Adrenal gland (tissue), 12 donors: Measurements from ENCODE around the gene EFCAB11. TPM values are rescaled to one million over a fixed set of nuclear protein-coding genes. Genes with fewer than 3 reads are reported as not detected.

Source experiments
- DNase-seq, 7 donors: peaks; one replicate each; pipeline ENCODE4 v3.0.0-alpha.2; 2019 to 2020
- H3K27ac ChIP-seq, 5 donors: fragments of 200-600 bp; sonication (generic) in 4 of 5; 1 replicate in 3 of 5; 2 replicates in 2 of 5; pipeline versions ENCODE4 v1.5.1 to v1.8.0; 2016 to 2020; ENCODE audit warnings: mild to moderate bottlenecking in 1 of 5
- H3K27me3 ChIP-seq: fragments of 200-600 bp; 2 replicates; pipeline ENCODE4 v1.8.0; 2021
- H3K36me3 ChIP-seq, 2 donors: fragments of 200-600 bp; replicated peaks in 1 of 2; 1 replicate in 1 of 2; 2 replicates in 1 of 2; pipeline versions ENCODE4 v1.5.1 to v1.8.0; 2018 to 2022
- H3K4me1 ChIP-seq, 2 donors: fragments of 200-600 bp; replicated peaks in 1 of 2; 1 replicate in 1 of 2; 2 replicates in 1 of 2; pipeline versions ENCODE4 v1.5.1 to v1.8.0; 2018 to 2021
- H3K4me3 ChIP-seq, 4 donors: fragments of 200-600 bp; sonication (generic) in 3 of 4; one replicate each; pipeline ENCODE4 v1.5.1; 2016 to 2018
- H3K9me3 ChIP-seq, 3 donors: fragments of 200-600 bp; sonication (generic) in 1 of 3; replicated peaks in 1 of 3; 1 replicate in 2 of 3; 2 replicates in 1 of 3; pipeline versions ENCODE4 v1.5.1 to v1.8.0; 2016 to 2021
- CTCF ChIP-seq, 6 experiments: fragments of 450-650 bp in 4 of 6; fragments of 200-600 bp in 2 of 6; sonication (generic) in 1 of 6; IDR thresholded peaks; 1 replicate in 5 of 6; 2 replicates in 1 of 6; pipeline versions ENCODE4 v1.5.1 to v1.8.0; 2016 to 2021; ENCODE audit warnings: antibody characterized with exemption in 6 of 6, mild to moderate bottlenecking in 2 of 6, moderate library complexity in 1 of 6
- POLR2A ChIP-seq, 2 donors: fragments of 450-650 bp; IDR thresholded peaks; one replicate each; pipeline ENCODE4 v1.6.1; 2017; ENCODE audit warnings: antibody characterized with exemption in 2 of 2, mild to moderate bottlenecking in 2 of 2, moderate library complexity in 1 of 2
- WGBS, 4 donors: extraction: QIAGEN DNeasy Blood & Tissue Kit in 2 of 4; methylation state at CpG; one replicate each; pipeline versions ENCODE4 v1.1.5 to v1.1.7; 2013 to 2017; 5-methylcytosine and 5-hydroxymethylcytosine counted together
- intact Hi-C, 2 donors: fragments of 100-400 bp; cut with DNase I; formaldehyde crosslinking; loops; one replicate each; pipeline versions ENCODE4 v1.14.1 to v1.15.0; 2022 to 2023
- polyA plus RNA-seq, 3 donors: library from polyadenylated mRNA; stranded (reverse); fragments of 200-250 nt in 2 of 3; fragments of 350-450 nt in 1 of 3; fragmentation: Illumina TruSeq in 1 of 3; extraction: RNeasy Lipid Tissue Mini Kit (QIAGEN cat#74804) in 1 of 3; gene quantifications; one replicate each; pipeline ENCODE4 v1.2.3, GENCODE V29; 2013 to 2014
- total RNA-seq, 9 donors: library from RNA; depleted of rRNA in 4 of 9; stranded (reverse); fragments of >200 nt in 4 of 9; fragments of 120-200 nt in 1 of 9; fragmentation: NEBNext Ultra II Directional in 1 of 9; extraction: Animal tissue kit (Norgen Biotek cat#: 25700) in 1 of 9; gene quantifications; one replicate each; pipeline versions ENCODE4 v1.1.0 to v1.2.4, GENCODE V29; 2013 to 2023
- donor health status: healthy with polysubstance abuse.
- donor health status: Bipolar disorder and iron deficiency.
- donor health status: DM: yes; HTN: yes; CAD: no.
- donor health status: DM: no; HTN: no; CAD: no.
- donor health status: DM: no; HTN: no; CAD: no.
- donor health status: DM: yes; HTN: yes; CAD: no.

Gene EFCAB11
- total and polyA plus RNA-seq, 12 donors = 4.0 to 16.9 (median 8.4) TPM

GRCh38 chr14:89748004-89748403, 206.5 kb downstream of the EFCAB11 start:
- 74 to 78% (median 75%) methylated on average over 5 of the region's 5 CpGs for WGBS, 4 donors
- Histone ChIP-seq H3K27ac (no peak overlapping the region), H3K4me1 (peaks cover 0 to 5% of the 10 kb centered on the region in 2 donors), H3K27me3 (no peaks in the 10 kb centered on the region), H3K4me3 (no peak overlapping the region), H3K36me3 (no peaks in the 10 kb centered on the region), H3K9me3 (no peaks in the 10 kb centered on the region)
- intact Hi-C loops = no loop called here
- TF ChIP-seq POLR2A (IDR thresholded peaks at IDR 0.05) (no peak), CTCF (IDR thresholded peaks at IDR 0.05) (no peak)
- DNase-seq = no peak

GRCh38 chr14:89747126-89747525, 207.4 kb downstream of the EFCAB11 start:
- no peak for DNase-seq
- Histone ChIP-seq H3K27me3 (no peaks in the 10 kb centered on the region), H3K27ac (no peak overlapping the region), H3K9me3 (no peaks in the 10 kb centered on the region), H3K4me3 (no peak overlapping the region), H3K4me1 (peaks cover 0 to 5% of the 10 kb centered on the region in 2 donors), H3K36me3 (no peaks in the 10 kb centered on the region)
- intact Hi-C loops = no loop called here
- no peak for TF ChIP-seq CTCF (IDR thresholded peaks at IDR 0.05)
- 79 to 83% (median 80%) methylated on average over 4 of the region's 4 CpGs for WGBS, 4 donors

GRCh38 chr14:89746654-89747053, 207.9 kb downstream of the EFCAB11 start:
- intact Hi-C loops = no loop called here
- no peaks in the 10 kb centered on the region for H3K9me3 ChIP-seq
- 85 to 93% (median 87%) methylated on average over 2 of the region's 2 CpGs for WGBS, 4 donors
- DNase-seq = no peak
- peaks cover 0 to 5% of the 10 kb centered on the region in 2 donors for H3K4me1 ChIP-seq
- no peaks in the 10 kb centered on the region for H3K36me3 ChIP-seq
- no peaks in the 10 kb centered on the region for H3K27me3 ChIP-seq
- no peak overlapping the region for H3K27ac ChIP-seq
- H3K4me3 ChIP-seq = no peak overlapping the region
- TF ChIP-seq POLR2A (IDR thresholded peaks at IDR 0.05) (no peak), CTCF (IDR thresholded peaks at IDR 0.05) (no peak)

- DNase-seq = no peak
- Histone ChIP-seq H3K4me3 (no peak overlapping the region), H3K36me3 (no peaks in the 10 kb centered on the region), H3K27ac (no peak overlapping the region), H3K9me3 (no peaks in the 10 kb centered on the region), H3K4me1 (peaks cover 0 to 5% of the 10 kb centered on the region in 2 donors), H3K27me3 (no peaks in the 10 kb centered on the region)
- intact Hi-C loops = no loop called here
- no peak for TF ChIP-seq POLR2A (IDR thresholded peaks at IDR 0.05)
- 89 to 92% (median 91%) methylated on average over 7 of the region's 7 CpGs for WGBS, 4 donors
Observed at GRCh38 chr14:89746135-89746534, 208.4 kb downstream of the EFCAB11 start.

Other genes starting within 250 kb of the EFCAB11 start
- gene TDP1, start 1.2 kb upstream of the EFCAB11 start, total RNA-seq = 10 to 100 TPM in 6 of 9 donors, 1 to 10 TPM in 3; 4.2 to 24.8 (median 10.2) TPM
- gene TDP1, start 1.2 kb upstream of the EFCAB11 start, polyA plus RNA-seq = 1 to 10 TPM; 2.3 to 8.3 (median 4.5) TPM
- gene KCNK13, start 107.3 kb upstream of the EFCAB11 start, total RNA-seq = 1 to 10 TPM in 6 of 9 donors, under 1 TPM in 2, not detected in 1; 0.28 to 3.6 (median 2.2) TPM
- gene KCNK13, start 107.3 kb upstream of the EFCAB11 start, polyA plus RNA-seq = under 1 TPM; 0.24 to 0.64 (median 0.34) TPM